SK-N-MC (cell line): Measurements from ENCODE around the gene WDR64.

Experiments used
- DNase-seq: peaks from one replicate; pipeline ENCODE4 v3.0.0-alpha.2; 2011; ENCODE audit warnings: low read depth, low spot score
- H3K27ac ChIP-seq: fragments of 200-600 bp; sonication (generic); 2 replicates; pipeline ENCODE4 v1.5.1; 2016; ENCODE audit warnings: mixed run types
- H3K36me3 ChIP-seq: fragments of 200-600 bp; sonication (generic); 2 replicates; pipeline ENCODE4 v1.6.1; 2017; ENCODE audit warnings: antibody characterized with exemption, low read length, mixed read lengths; ENCODE audit not compliant: insufficient read depth
- H3K4me3 ChIP-seq: fragments of 200-600 bp; sonication (generic); 2 replicates; pipeline ENCODE4 v1.5.1; 2016
- H3K9ac ChIP-seq: fragments of 200-600 bp; sonication (generic); 2 replicates; pipeline ENCODE4 v1.8.0; 2017; ENCODE audit warnings: mixed run types, mixed read lengths; ENCODE audit not compliant: insufficient read length
- H3K9me3 ChIP-seq: fragments of 200-600 bp; sonication (generic); 2 replicates; pipeline ENCODE4 v1.6.1; 2017; ENCODE audit warnings: low read depth, mild to moderate bottlenecking, antibody characterized with exemption, low read length, moderate library complexity, mixed read lengths
- EZH2 ChIP-seq: fragments of 200-600 bp; sonication (generic); IDR thresholded peaks from one replicate; pipeline ENCODE4 v1.6.1; 2017; ENCODE audit warnings: antibody characterized with exemption
- FOXP2 ChIP-seq: optimal IDR thresholded peaks from 2 replicates; pipeline ENCODE3; 2011; ENCODE audit warnings: mild to moderate bottlenecking, moderate library complexity; ENCODE audit not compliant: insufficient read depth; ENCODE audit errors: extremely low read length, control extremely low read depth
- POLR2AphosphoS5 ChIP-seq: IDR thresholded peaks from 2 replicates; pipeline ENCODE4 v1.6.1; 2012; ENCODE audit warnings: mild to moderate bottlenecking, low read depth, low read length, borderline replicate concordance

The WDR64 gene

DNA sequence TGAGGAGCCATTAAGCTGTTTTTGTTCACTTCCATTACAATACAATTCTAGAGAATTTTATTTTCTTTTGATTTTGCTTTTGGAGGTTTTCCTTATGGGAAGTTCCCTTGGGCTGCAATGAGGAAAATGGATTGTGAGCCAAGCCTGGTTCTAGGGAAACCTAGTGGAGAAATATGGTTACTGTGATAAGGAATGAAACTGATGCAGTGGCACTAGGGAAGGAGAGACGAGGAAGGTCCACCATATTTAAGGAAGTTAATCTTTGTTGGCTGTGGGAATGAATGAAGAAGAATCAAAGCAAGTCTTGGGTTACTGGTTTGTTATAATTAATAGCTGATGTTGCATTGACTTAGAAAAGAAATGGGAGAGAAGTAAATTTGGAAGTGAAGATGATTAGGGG, 40.3 kb upstream of the WDR64 start:
- no peak overlapping the region for H3K27ac ChIP-seq
- no peaks in the 10 kb centered on the region; the same call in 1 of the 2 replicates for H3K36me3 ChIP-seq
- TF ChIP-seq POLR2AphosphoS5 (no peak), FOXP2 (no peak)
- H3K9ac ChIP-seq, result no peak overlapping the region
- no peak for DNase-seq
- H3K9me3 ChIP-seq, result no peaks in the 10 kb centered on the region
- no peak overlapping the region for H3K4me3 ChIP-seq

DNA sequence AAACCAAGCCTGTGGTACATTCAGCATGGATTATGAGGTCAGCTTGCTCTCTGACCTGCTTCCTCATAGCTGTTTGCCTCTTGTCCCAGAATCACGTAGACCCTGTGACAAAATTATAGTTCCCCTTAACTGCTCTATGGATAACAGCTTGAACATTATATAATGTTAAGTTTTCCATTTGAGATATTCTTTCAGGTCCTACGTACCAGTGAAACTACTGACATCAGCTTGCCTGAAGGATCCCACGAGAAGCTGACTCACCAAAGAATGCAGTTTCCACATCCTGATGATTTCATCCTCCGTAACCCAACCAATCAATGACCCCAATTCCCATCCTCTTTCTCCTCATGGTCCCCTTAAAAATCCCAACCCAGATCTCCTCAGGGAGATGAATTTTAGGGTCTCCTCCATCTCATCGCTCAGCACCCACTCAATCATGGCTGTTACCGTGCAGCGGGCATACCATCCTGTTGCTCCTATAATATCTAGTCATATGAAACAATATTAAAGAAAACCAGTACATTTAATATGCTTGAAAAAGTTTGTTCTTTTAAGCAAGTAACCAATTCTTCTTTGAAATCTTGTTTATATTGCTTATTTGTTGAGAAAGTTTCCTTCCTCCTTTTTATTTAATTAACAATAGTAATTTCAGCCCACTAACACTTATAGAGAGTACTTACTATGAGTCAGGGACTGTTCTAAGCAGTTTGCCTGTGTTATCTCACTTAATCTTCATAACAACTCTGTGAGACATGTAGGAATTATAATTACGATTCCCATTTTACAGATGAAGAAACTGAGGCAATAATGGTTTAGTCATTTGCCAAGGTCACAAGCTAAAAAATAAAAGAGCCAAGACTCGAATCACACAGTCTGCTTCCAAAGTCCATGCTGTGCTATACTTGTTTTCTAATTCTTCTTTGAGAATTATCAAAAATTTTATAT, 39.3 kb upstream of the WDR64 start:
- Histone ChIP-seq H3K27ac (peak overlapping the region; percentile 39; the same call in 1 of the 2 replicates), H3K9ac (no peak overlapping the region), H3K4me3 (no peak overlapping the region), H3K9me3 (no peaks in the 10 kb centered on the region), H3K36me3 (no peaks in the 10 kb centered on the region; the same call in 1 of the 2 replicates)
- DNase-seq, result no peak
- TF ChIP-seq FOXP2, result no peak
- TF ChIP-seq EZH2, result no peak
- TF ChIP-seq POLR2AphosphoS5, result no peak

DNA sequence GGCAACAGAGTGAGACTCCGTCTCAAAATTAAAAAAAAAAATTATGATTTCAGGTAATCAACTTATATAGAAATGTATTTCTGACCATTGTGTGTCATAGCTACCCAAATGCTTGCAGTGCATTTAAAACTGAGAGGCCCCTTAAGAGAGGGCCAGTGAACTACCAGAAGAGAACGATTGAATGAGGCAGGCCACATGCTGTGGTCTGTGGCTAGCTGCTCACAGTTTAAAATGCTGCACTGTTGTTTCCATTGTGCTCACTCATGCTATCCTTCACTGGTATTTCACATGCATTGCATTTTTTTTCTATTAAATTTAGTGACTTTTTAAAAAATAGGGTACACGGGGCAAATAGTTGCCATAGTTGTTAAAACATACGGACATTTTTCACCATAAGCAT, 37.9 kb upstream of the WDR64 start:
- Histone ChIP-seq H3K9me3 (no peaks in the 10 kb centered on the region), H3K9ac (no peak overlapping the region), H3K36me3 (no peaks in the 10 kb centered on the region; the same call in 1 of the 2 replicates), H3K27ac (0 out of 2 replicates have a peak overlapping the region, but pooled peaks have one; percentile 13), H3K4me3 (no peak overlapping the region)
- DNase-seq, result no peak
- TF ChIP-seq POLR2AphosphoS5 (no peak), FOXP2 (no peak), EZH2 (no peak)

DNA sequence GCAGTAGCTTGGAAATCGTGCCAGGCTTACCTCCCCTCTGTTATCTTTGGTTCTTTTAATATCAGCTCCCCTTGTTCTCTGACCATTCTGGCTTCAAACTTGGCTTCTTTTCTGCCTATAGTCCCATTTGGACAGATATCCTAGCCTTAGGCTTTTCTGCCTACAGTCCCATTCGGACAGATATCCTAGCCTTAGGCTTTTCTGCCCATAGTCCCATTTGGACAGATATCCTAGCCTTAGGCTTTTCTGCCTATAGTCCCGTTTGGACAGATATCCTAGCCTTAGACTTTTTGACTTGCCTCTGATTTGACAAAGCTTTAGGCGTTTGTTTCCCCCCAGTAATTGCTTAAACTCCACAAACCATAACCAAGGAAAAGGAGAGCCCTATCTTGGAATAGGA, 37.5 kb upstream of the WDR64 start:
- no peak for DNase-seq
- TF ChIP-seq FOXP2, result no peak
- TF ChIP-seq EZH2, result no peak
- no peak for TF ChIP-seq POLR2AphosphoS5
- Histone ChIP-seq H3K4me3 (no peak overlapping the region), H3K9me3 (no peaks in the 10 kb centered on the region), H3K36me3 (no peaks in the 10 kb centered on the region; the same call in 1 of the 2 replicates), H3K9ac (no peak overlapping the region), H3K27ac (0 out of 2 replicates have a peak overlapping the region, but pooled peaks have one; percentile 13)

DNA sequence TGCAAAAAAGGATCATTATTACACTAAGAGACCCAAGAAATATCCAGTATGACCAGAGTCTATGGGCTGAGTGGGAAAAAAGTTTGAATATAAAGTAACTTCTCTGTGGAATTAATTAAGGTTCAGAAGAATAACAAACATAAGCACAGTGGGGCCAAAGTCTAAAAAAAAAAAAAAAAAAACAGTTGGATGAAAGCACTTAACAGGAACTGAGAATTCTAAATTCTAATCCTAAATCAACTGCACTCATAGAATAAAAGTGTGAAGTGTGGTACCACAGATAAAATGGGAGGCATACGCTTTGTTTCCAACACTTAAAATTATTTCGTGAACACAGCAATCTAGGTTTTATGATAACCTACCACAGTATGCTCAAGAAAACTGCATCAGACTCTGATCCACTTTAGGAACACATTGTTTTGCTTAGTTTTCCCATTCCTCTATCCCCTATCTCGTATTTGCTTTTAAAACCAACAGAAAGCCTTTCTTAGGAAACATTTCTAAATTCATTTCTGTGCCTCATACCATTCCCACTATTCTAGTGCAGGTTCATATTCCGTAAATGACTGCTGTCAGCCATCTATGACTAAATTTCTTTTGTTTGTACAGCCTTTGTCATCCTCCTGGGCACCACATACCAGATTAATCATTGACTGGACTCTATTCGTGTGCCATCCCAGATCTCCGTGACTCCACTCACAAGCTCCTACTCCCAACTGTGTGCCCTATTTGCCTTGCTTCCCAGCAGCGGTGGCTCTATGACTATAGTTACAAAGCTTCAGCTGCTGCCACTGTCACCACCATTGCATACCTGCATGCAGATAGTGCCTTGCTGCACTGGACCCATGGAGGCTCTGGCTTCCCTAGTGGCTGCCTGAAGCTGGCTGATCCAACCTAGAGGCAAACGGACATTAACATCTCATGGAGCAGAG, 36.8 kb upstream of the WDR64 start:
- no peaks in the 10 kb centered on the region; the same call in 1 of the 2 replicates for H3K36me3 ChIP-seq
- H3K4me3 ChIP-seq, result no peak overlapping the region
- H3K27ac ChIP-seq, result no peak overlapping the region
- H3K9me3 ChIP-seq, result no peaks in the 10 kb centered on the region
- TF ChIP-seq EZH2 (no peak), FOXP2 (no peak), POLR2AphosphoS5 (no peak)
- no peak for DNase-seq
- H3K9ac ChIP-seq, result no peak overlapping the region

DNA sequence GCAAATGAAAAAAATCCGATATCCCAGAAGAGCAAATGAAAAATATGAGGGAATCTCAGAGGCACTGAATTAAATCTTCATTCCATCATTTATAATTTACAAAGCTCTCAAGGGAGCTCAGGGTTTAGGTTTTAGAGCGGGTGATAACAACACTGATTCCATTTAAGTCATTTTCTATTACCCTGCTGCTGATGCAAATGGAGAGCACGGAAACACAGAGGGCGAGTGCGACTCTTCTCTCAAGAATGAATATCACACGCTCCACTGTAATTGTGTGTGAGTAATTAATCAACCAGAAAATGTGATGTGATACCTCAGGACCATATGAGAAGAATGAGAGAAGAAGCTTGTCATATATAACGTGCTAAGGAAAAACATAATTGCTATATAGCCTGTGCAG, 34.7 kb upstream of the WDR64 start:
- Histone ChIP-seq H3K36me3 (peaks cover 4% of the 10 kb centered on the region; the same call in 1 of the 2 replicates), H3K27ac (no peak overlapping the region), H3K9me3 (no peaks in the 10 kb centered on the region), H3K9ac (no peak overlapping the region), H3K4me3 (no peak overlapping the region)
- DNase-seq, result no peak
- TF ChIP-seq FOXP2 (no peak), EZH2 (no peak), POLR2AphosphoS5 (no peak)

DNA sequence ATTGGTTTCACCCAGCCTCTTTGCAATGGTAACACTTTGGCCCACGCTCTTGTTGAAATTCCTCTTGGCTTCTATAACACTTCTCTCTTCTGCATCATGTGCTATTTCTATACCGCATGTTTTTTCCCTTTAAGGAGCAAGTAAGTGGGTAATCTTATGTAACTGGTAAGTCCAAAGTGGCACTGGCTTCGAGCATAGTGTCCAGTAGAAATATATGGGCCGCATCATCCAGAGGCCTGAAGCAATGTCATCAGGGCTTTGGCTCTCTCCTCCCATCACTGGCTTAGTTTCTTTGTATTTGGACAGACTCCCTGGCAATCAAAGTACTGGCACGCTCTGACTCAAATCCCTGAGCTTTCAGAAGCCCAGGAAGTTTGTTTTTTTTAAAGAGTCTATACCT, 29.4 kb upstream of the WDR64 start:
- Histone ChIP-seq H3K9me3 (no peaks in the 10 kb centered on the region), H3K9ac (no peak overlapping the region), H3K36me3 (peaks cover 6% of the 10 kb centered on the region; the same call in 1 of the 2 replicates), H3K27ac (no peak overlapping the region), H3K4me3 (no peak overlapping the region)
- DNase-seq, result no peak
- TF ChIP-seq FOXP2, result no peak
- TF ChIP-seq EZH2, result no peak
- TF ChIP-seq POLR2AphosphoS5, result no peak

DNA sequence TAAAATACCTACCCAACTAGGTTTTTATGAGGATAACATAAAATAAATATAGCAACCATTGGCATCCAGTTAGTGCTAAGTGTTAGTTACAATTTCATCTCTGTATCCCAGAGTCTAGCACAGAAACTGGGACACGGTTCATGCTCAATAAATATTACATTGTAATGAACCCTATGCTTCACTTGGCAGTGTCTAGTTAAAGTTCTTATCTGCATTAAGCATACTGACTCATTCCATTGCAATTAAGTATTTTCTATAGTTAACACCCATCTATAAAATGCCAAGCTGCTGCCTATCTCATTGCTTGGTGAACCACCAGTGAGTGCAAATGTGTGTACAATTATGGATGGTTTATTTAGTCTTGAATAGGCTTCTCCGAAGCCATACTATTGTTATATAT, 27.1 kb upstream of the WDR64 start:
- no peak overlapping the region for H3K27ac ChIP-seq
- peaks cover 13% of the 10 kb centered on the region; the same call in 1 of the 2 replicates for H3K36me3 ChIP-seq
- H3K9me3 ChIP-seq, result no peaks in the 10 kb centered on the region
- H3K9ac ChIP-seq, result no peak overlapping the region
- DNase-seq, result no peak
- TF ChIP-seq FOXP2, result no peak
- no peak for TF ChIP-seq EZH2
- no peak for TF ChIP-seq POLR2AphosphoS5
- H3K4me3 ChIP-seq, result no peak overlapping the region
